Breast epithelium (tissue), 3 donors: ENCODE results near the gene SPATA3.

ENCODE experiments used
- POLR2A ChIP-seq: fragments of 450-650 bp; IDR thresholded peaks from one replicate; pipeline ENCODE4 v1.6.1; 2016; ENCODE audit warnings: antibody characterized with exemption, mild to moderate bottlenecking, moderate library complexity
- POLR2AphosphoS5 ChIP-seq, 3 donors: sonication (generic); formaldehyde crosslinking; IDR thresholded peaks; one replicate each; pipeline ENCODE4 v1.6.1; 2017; ENCODE audit warnings: antibody characterized with exemption in 3 of 3
- TF ChIP-seq, protein P1 (sequence below), 3 donors: fragments of 450-650 bp; IDR thresholded peaks; one replicate each; pipeline ENCODE4 v1.5.1; 2016 to 2017; ENCODE audit warnings: antibody characterized with exemption in 3 of 3, mild to moderate bottlenecking in 3 of 3, moderate library complexity in 3 of 3

DNA sequence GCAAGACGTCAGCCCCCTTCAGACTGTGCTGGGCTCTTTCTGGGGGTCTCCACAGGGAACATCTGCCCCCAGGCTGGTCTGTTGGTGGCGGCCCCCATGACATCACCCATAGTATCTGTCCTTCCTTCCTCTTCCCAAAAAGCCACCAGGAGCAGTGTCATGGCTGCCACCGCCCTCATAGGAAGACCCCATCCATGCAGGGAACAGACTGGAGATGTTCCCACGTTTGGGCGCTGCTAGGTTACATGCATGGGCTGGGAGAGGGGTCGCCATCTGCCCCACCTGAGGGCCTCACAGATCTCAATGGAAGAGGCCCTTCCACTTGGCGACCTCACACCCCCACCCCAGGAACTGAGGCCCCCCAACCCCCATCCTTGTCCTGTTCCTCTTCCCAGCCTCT is 5.1 kb downstream of the SPATA3 start:
- TF ChIP-seq POLR2A = no peak
- TF ChIP-seq, protein P1, sequence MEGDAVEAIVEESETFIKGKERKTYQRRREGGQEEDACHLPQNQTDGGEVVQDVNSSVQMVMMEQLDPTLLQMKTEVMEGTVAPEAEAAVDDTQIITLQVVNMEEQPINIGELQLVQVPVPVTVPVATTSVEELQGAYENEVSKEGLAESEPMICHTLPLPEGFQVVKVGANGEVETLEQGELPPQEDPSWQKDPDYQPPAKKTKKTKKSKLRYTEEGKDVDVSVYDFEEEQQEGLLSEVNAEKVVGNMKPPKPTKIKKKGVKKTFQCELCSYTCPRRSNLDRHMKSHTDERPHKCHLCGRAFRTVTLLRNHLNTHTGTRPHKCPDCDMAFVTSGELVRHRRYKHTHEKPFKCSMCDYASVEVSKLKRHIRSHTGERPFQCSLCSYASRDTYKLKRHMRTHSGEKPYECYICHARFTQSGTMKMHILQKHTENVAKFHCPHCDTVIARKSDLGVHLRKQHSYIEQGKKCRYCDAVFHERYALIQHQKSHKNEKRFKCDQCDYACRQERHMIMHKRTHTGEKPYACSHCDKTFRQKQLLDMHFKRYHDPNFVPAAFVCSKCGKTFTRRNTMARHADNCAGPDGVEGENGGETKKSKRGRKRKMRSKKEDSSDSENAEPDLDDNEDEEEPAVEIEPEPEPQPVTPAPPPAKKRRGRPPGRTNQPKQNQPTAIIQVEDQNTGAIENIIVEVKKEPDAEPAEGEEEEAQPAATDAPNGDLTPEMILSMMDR (IDR thresholded peaks at IDR 0.05) = no peak
- TF ChIP-seq POLR2AphosphoS5 (IDR thresholded peaks at IDR 0.05) = no peak
